H1 (cell line): Measurements from ENCODE around the gene RAB40A. TPM values are rescaled to one million over a fixed set of nuclear protein-coding genes. Genes with fewer than 3 reads are reported as not detected.

Experiments used
- CTCF ChIA-PET: fragments of 300-600 bp; sonication (Branson Sonifier 250); formaldehyde crosslinking; loops from one replicate; lab custom pipeline; 2021; ENCODE audit not compliant: partially characterized antibody; lab: Charles Lee
- POLR2A ChIA-PET: fragments of 300-600 bp; sonication (Branson Sonifier 250); formaldehyde crosslinking; loops from one replicate; lab custom pipeline; 2021; ENCODE audit warnings: inconsistent platforms; ENCODE audit not compliant: partially characterized antibody; lab: Charles Lee
- DNase-seq, 2 experiments: peaks; one replicate each; pipeline versions ENCODE4 v3.0.0 to v3.0.0-alpha.2; 2010 to 2022; ENCODE audit warnings: low spot score in 2 of 2, low read depth in 1 of 2, mixed read lengths in 1 of 2
- FAIRE-seq: peaks from 2 replicates; lab custom pipeline; 2011; peaks lifted over from hg19 to GRCh38; lab: Jason Lieb, UNC
- H2AFZ ChIP-seq: 2 replicates; pipeline ENCODE4 v1.8.1; 2012; ENCODE audit warnings: low read length, inconsistent platforms
- H2AK5ac ChIP-seq: 2 replicates; pipeline ENCODE4 v1.6.1; 2013; ENCODE audit warnings: low read depth, low read length
- H2BK120ac ChIP-seq: replicated peaks from 2 replicates; pipeline ENCODE3; 2013; ENCODE audit warnings: low read depth, low read length, inconsistent platforms
- H2BK12ac ChIP-seq: 2 replicates; pipeline ENCODE4 v1.6.1; 2013; ENCODE audit warnings: low read depth, low read length
- H2BK15ac ChIP-seq: 2 replicates; pipeline ENCODE4 v1.6.1; 2013; ENCODE audit warnings: low read length
- H2BK20ac ChIP-seq: 2 replicates; pipeline ENCODE4 v1.6.1; 2013; ENCODE audit warnings: low read length
- H2BK5ac ChIP-seq: 2 replicates; pipeline ENCODE4 v1.6.1; 2013; ENCODE audit warnings: low read depth, low read length
- H3K14ac ChIP-seq: 2 replicates; pipeline ENCODE4 v1.6.1; 2013; ENCODE audit warnings: inconsistent platforms; ENCODE audit not compliant: insufficient read length
- H3K18ac ChIP-seq: 2 replicates; pipeline ENCODE4 v1.6.1; 2013; ENCODE audit warnings: low read length; ENCODE audit errors: extremely low read depth
- H3K23ac ChIP-seq: 2 replicates; pipeline ENCODE4 v1.6.1; 2013; ENCODE audit warnings: inconsistent platforms; ENCODE audit not compliant: insufficient read length
- H3K23me2 ChIP-seq: 2 replicates; pipeline ENCODE4 v1.6.1; 2013; ENCODE audit warnings: low read depth, low read length
- H3K27ac ChIP-seq: 2 replicates; pipeline ENCODE4 v1.6.1; 2011; ENCODE audit warnings: low read depth, low read length, inconsistent platforms
- H3K27me3 ChIP-seq, 4 experiments: replicated peaks in 1 of 4; 1 replicate in 1 of 4; 2 replicates in 3 of 4; pipeline versions ENCODE4 v1.6.1 to v1.8.1; 2011 to 2013; ENCODE audit warnings: low read length in 3 of 4, mild to moderate bottlenecking in 3 of 4, inconsistent platforms in 2 of 4, mixed read lengths in 2 of 4, moderate library complexity in 1 of 4; ENCODE audit not compliant: control insufficient read depth in 3 of 4, insufficient read depth in 3 of 4; ENCODE audit errors: extremely low read depth in 1 of 4
- H3K36me3 ChIP-seq, 4 experiments: 2 replicates each; pipeline versions ENCODE4 v1.6.1 to v1.8.1; 2011 to 2013; ENCODE audit warnings: mild to moderate bottlenecking in 4 of 4, low read length in 3 of 4, moderate library complexity in 2 of 4, control low read depth in 1 of 4, inconsistent platforms in 1 of 4; ENCODE audit not compliant: insufficient read depth in 4 of 4, control insufficient read depth in 2 of 4
- H3K4ac ChIP-seq: replicated peaks from 2 replicates; pipeline ENCODE3; 2013; ENCODE audit warnings: low read length, low read depth, mixed read lengths, inconsistent platforms; ENCODE audit not compliant: insufficient read length
- H3K4me1 ChIP-seq, 4 experiments: replicated peaks in 1 of 4; 1 replicate in 1 of 4; 2 replicates in 3 of 4; pipeline versions ENCODE4 v1.6.1 to v1.8.1; 2011 to 2013; ENCODE audit warnings: low read length in 3 of 4, inconsistent platforms in 2 of 4, mixed read lengths in 1 of 4; ENCODE audit not compliant: insufficient read depth in 4 of 4, control insufficient read depth in 3 of 4
- H3K4me2 ChIP-seq, 2 experiments: 2 replicates each; pipeline versions ENCODE4 v1.6.1 to v1.8.1; 2011 to 2013; ENCODE audit warnings: low read depth in 2 of 2, low read length in 2 of 2, control low read depth in 1 of 2, inconsistent platforms in 1 of 2, mild to moderate bottlenecking in 1 of 2; ENCODE audit not compliant: insufficient read depth in 1 of 2
- H3K4me3 ChIP-seq, 4 experiments: fragments of 200-600, 300-600 bp in 1 of 4; sonication (generic), shearing (Covaris generic), sonication (Bioruptor Twin) in 1 of 4; 2 replicates each; pipeline versions ENCODE4 v1.5.1 to v1.8.1; 2011 to 2016; ENCODE audit warnings: low read length in 4 of 4, low read depth in 3 of 4, control low read depth in 2 of 4, inconsistent platforms in 2 of 4, mild to moderate bottlenecking in 2 of 4, mixed read lengths in 1 of 4, moderate library complexity in 1 of 4; ENCODE audit not compliant: insufficient read depth in 2 of 4; ENCODE audit errors: extremely low read depth in 1 of 4
- H3K56ac ChIP-seq: replicated peaks from 2 replicates; pipeline ENCODE3; 2013; ENCODE audit warnings: low read depth, mild to moderate bottlenecking, mixed read lengths, low read length, inconsistent platforms; ENCODE audit not compliant: insufficient read length
- H3K79me1 ChIP-seq: 2 replicates; pipeline ENCODE4 v1.6.1; 2013; ENCODE audit warnings: low read depth, low read length, control low read depth
- H3K79me2 ChIP-seq, 2 experiments: 2 replicates each; pipeline versions ENCODE4 v1.6.1 to v1.8.1; 2012 to 2013; ENCODE audit warnings: low read length in 2 of 2, mild to moderate bottlenecking in 2 of 2, inconsistent platforms in 1 of 2; ENCODE audit not compliant: insufficient read depth in 2 of 2, control insufficient read depth in 1 of 2
- H3K9ac ChIP-seq, 4 experiments: replicated peaks in 1 of 4; 1 replicate in 1 of 4; 2 replicates in 3 of 4; pipeline versions ENCODE4 v1.6.1 to v1.8.1; 2011 to 2013; ENCODE audit warnings: low read depth in 3 of 4, low read length in 3 of 4, control low read depth in 2 of 4, mild to moderate bottlenecking in 2 of 4, moderate library complexity in 2 of 4, inconsistent platforms in 1 of 4; ENCODE audit errors: extremely low read depth in 1 of 4
- H3K9me3 ChIP-seq, 2 experiments: 2 replicates each; pipeline versions ENCODE4 v1.6.1 to v1.8.1; 2012 to 2013; ENCODE audit warnings: mild to moderate bottlenecking in 2 of 2, moderate library complexity in 2 of 2, control low read depth in 1 of 2, inconsistent platforms in 1 of 2, low read depth in 1 of 2, low read length in 1 of 2, mixed read lengths in 1 of 2; ENCODE audit not compliant: insufficient read depth in 2 of 2
- H4K20me1 ChIP-seq, 2 experiments: replicated peaks in 1 of 2; 2 replicates each; pipeline versions ENCODE3 to v1.8.1; 2011 to 2013; ENCODE audit warnings: inconsistent platforms in 2 of 2, low read length in 2 of 2, mild to moderate bottlenecking in 1 of 2; ENCODE audit not compliant: insufficient read depth in 2 of 2, control insufficient read depth in 1 of 2
- H4K5ac ChIP-seq: 2 replicates; pipeline ENCODE4 v1.6.1; 2013; ENCODE audit warnings: low read length, low read depth, mixed read lengths, inconsistent platforms; ENCODE audit not compliant: insufficient read length
- H4K8ac ChIP-seq: 2 replicates; pipeline ENCODE4 v1.8.0; 2013; ENCODE audit warnings: mild to moderate bottlenecking, moderate library complexity, low read length, inconsistent platforms; ENCODE audit not compliant: insufficient read depth; ENCODE audit errors: extremely low read depth
- H4K91ac ChIP-seq: replicated peaks from 2 replicates; pipeline ENCODE3; 2013; ENCODE audit warnings: low read length, mixed read lengths, inconsistent platforms; ENCODE audit not compliant: insufficient read length
- ATF3 ChIP-seq: IDR thresholded peaks from 2 replicates; pipeline ENCODE4 v1.6.1; 2011; ENCODE audit warnings: low read depth, mild to moderate bottlenecking, low read length; ENCODE audit not compliant: insufficient read depth
- CHD2 ChIP-seq: IDR thresholded peaks from 2 replicates; pipeline ENCODE4 v1.6.1; 2012; ENCODE audit warnings: low read length, improper control_type of control experiment
- CREB1 ChIP-seq: IDR thresholded peaks from 2 replicates; pipeline ENCODE4 v1.6.1; 2012; ENCODE audit warnings: inconsistent platforms
- FOSL1 ChIP-seq: IDR thresholded peaks from 2 replicates; pipeline ENCODE4 v1.6.1; 2011; ENCODE audit warnings: mild to moderate bottlenecking, low read depth, low read length, moderate library complexity; ENCODE audit not compliant: insufficient read depth
- HDAC2 ChIP-seq, 2 experiments: fragments of 300-600 bp in 1 of 2; sonication (generic) in 1 of 2; IDR thresholded peaks; 2 replicates each; pipeline ENCODE4 v1.6.1; 2011 to 2012; ENCODE audit warnings: low read depth in 2 of 2, low read length in 2 of 2, mild to moderate bottlenecking in 2 of 2, moderate library complexity in 2 of 2, borderline replicate concordance in 1 of 2, inconsistent platforms in 1 of 2
- HDAC6 ChIP-seq: IDR thresholded peaks from one replicate; pipeline ENCODE4 v1.7.1; 2012; ENCODE audit warnings: low read depth, mild to moderate bottlenecking, inconsistent platforms, low read length, moderate library complexity
- SIRT6 ChIP-seq: IDR thresholded peaks from one replicate; pipeline ENCODE4 v1.7.1; 2012; ENCODE audit warnings: low read length, inconsistent platforms
- TEAD4 ChIP-seq: IDR thresholded peaks from 2 replicates; pipeline ENCODE4 v1.6.1; 2012; ENCODE audit warnings: low read depth, low read length, inconsistent platforms, mixed read lengths
- YY1 ChIP-seq: IDR thresholded peaks from 2 replicates; pipeline ENCODE4 v1.6.1; 2011; ENCODE audit warnings: low read depth, mild to moderate bottlenecking, low read length
- WGBS, 2 experiments: shearing (Covaris generic) in 1 of 2; methylation state at CpG; one replicate each; pipeline versions ENCODE4 v1.1.6 to v1.1.7; 2013 to 2015; ENCODE audit warnings: low lambda C conversion rate in 2 of 2, mixed read lengths in 2 of 2, inconsistent platforms in 1 of 2, low coverage in 1 of 2, missing lambda C conversion rate in 1 of 2; ENCODE audit not compliant: insufficient replicate concordance in 2 of 2, insufficient coverage in 1 of 2, insufficient read length in 1 of 2; ENCODE audit errors: extremely low coverage in 1 of 2, missing lambda C conversion rate in 1 of 2; 5-methylcytosine and 5-hydroxymethylcytosine counted together
- polyA plus RNA-seq, 7 experiments: library from polyadenylated mRNA; depleted of rRNA in 3 of 7; stranded (reverse) in 5 of 7; unstranded in 2 of 7; fragments of >200 nt in 5 of 7; fragments of 200-250 nt in 2 of 7; gene quantifications; 1 replicate in 5 of 7; 2 replicates in 1 of 7; 4 replicates in 1 of 7; pipeline versions ENCODE4 v1.2.1 to v1.2.3, GENCODE V29; 2011 to 2013; ENCODE audit warnings: missing spikeins in 2 of 7, mixed read lengths in 2 of 7
- total RNA-seq: library from RNA; stranded (reverse); fragmentation: NEBNext Ultra II Directional; extraction: Animal tissue kit (Norgen Biotek cat#: 25700); gene quantifications from 2 replicates; pipeline ENCODE4 v1.2.1, GENCODE V29; 2021
- TF ChIP-seq, protein P1 (sequence below), 3 experiments: IDR thresholded peaks; 1 replicate in 2 of 3; 2 replicates in 1 of 3; pipeline versions ENCODE4 v1.5.1 to v1.6.1; 2011; ENCODE audit warnings: low read length in 3 of 3, mild to moderate bottlenecking in 3 of 3, inconsistent platforms in 2 of 3, low read depth in 1 of 3, moderate library complexity in 1 of 3; ENCODE audit not compliant: insufficient read depth in 1 of 3; ENCODE audit errors: control extremely low read depth in 1 of 3
- TF ChIP-seq, protein P2 (sequence below): IDR thresholded peaks from 2 replicates; pipeline ENCODE4 v1.6.1; 2012; ENCODE audit warnings: inconsistent platforms

The RAB40A gene
- total and polyA plus RNA-seq, 2 of the 8 experiments (the other 6 are each of a cell fraction or from before 2014, with no cell fraction given): 0.09 to 0.21 TPM

- Histone ChIP-seq H3K4me1 (no peaks in the 10 kb centered on the region), H4K8ac (no peak overlapping the region), H4K20me1 (no peaks in the 10 kb centered on the region), H3K4me2 (no peak overlapping the region), H3K4ac (no peak overlapping the region), H2AFZ (no peak overlapping the region), H3K36me3 (no peaks in the 10 kb centered on the region), H3K18ac (no peak overlapping the region), H3K9ac (no peak overlapping the region), H4K91ac (no peak overlapping the region), H2BK15ac (no peak overlapping the region), H2BK12ac (no peak overlapping the region), H3K79me1 (no peaks in the 10 kb centered on the region), H3K27ac (no peak overlapping the region), H3K23ac (no peak overlapping the region), H3K79me2 (no peaks in the 10 kb centered on the region), H3K56ac (no peak overlapping the region), H2BK5ac (no peak overlapping the region), H2BK120ac (no peak overlapping the region), H3K27me3 (no peaks in the 10 kb centered on the region), H3K23me2 (no peaks in the 10 kb centered on the region), H4K5ac (no peak overlapping the region), H3K9me3 (no peaks in the 10 kb centered on the region), H2AK5ac (no peak overlapping the region), H2BK20ac (no peak overlapping the region), H3K4me3 (no peak overlapping the region), H3K14ac (no peak overlapping the region)
- POLR2A ChIA-PET: interaction anchor here (1.1 kb wide), 1 partner anchor 216 kb away, joined by 3 read pairs; no protein-coding TSS in a partner anchor
- CTCF ChIA-PET: interaction anchor here (0.6 to 0.7 kb wide), 2 partner anchors 32 to 137 kb away, joined by 3 read pairs; no protein-coding TSS in a partner anchor
- WGBS, 2 experiments: 85% methylated on average over 1 of the region's 1 CpG; no CpG with 5 or more reads in 1 of the 2 experiments
- FAIRE-seq: no peak
- TF ChIP-seq, protein P1, sequence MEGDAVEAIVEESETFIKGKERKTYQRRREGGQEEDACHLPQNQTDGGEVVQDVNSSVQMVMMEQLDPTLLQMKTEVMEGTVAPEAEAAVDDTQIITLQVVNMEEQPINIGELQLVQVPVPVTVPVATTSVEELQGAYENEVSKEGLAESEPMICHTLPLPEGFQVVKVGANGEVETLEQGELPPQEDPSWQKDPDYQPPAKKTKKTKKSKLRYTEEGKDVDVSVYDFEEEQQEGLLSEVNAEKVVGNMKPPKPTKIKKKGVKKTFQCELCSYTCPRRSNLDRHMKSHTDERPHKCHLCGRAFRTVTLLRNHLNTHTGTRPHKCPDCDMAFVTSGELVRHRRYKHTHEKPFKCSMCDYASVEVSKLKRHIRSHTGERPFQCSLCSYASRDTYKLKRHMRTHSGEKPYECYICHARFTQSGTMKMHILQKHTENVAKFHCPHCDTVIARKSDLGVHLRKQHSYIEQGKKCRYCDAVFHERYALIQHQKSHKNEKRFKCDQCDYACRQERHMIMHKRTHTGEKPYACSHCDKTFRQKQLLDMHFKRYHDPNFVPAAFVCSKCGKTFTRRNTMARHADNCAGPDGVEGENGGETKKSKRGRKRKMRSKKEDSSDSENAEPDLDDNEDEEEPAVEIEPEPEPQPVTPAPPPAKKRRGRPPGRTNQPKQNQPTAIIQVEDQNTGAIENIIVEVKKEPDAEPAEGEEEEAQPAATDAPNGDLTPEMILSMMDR (IDR thresholded peaks at IDR 0.05; ENCODE audit: control extremely low read depth in 1 of 3, insufficient read depth in 1 of 3, low read depth in 1 of 3, low read length in 3 of 3): no peak
- TF ChIP-seq CREB1 (no peak), FOSL1 (no peak), SIRT6 (no peak), HDAC2 (IDR thresholded peaks at IDR 0.05; ENCODE audit: borderline replicate concordance in 1 of 2, low read depth in 2 of 2, low read length in 2 of 2) (no peak), HDAC6 (no peak), CHD2 (no peak), TEAD4 (no peak), ATF3 (no peak), YY1 (no peak)
- TF ChIP-seq, protein P2, sequence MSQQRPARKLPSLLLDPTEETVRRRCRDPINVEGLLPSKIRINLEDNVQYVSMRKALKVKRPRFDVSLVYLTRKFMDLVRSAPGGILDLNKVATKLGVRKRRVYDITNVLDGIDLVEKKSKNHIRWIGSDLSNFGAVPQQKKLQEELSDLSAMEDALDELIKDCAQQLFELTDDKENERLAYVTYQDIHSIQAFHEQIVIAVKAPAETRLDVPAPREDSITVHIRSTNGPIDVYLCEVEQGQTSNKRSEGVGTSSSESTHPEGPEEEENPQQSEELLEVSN: no peak
- DNase-seq: no peak
These were observed 15.9 kb upstream of the RAB40A start for GRCh38 chrX:103535206-103535605.
